ENCODE data around the gene ABHD12B.
"Not testable (repeated sequence)": the region's sequence is repeated elsewhere in the genome, so short reads cannot be mapped to it uniquely, and the experiment has no call there.

Gene ABHD12B

GRCh38 chr14:50936882-50937281 lies 65.0 kb downstream of the ABHD12B start:
- no peak for DNase-seq (ENCODE audit: low read depth)

- no peak for DNase-seq (ENCODE audit: low read depth)
Measured at GRCh38 chr14:50937325-50937724, 65.5 kb downstream of the ABHD12B start.

GRCh38 chr14:50937800-50938199 lies 65.9 kb downstream of the ABHD12B start:
- no peak for DNase-seq (ENCODE audit: low read depth)

GRCh38 chr14:50941151-50941550 lies 69.3 kb downstream of the ABHD12B start:
- DNase-seq (ENCODE audit: low read depth): no peak

GRCh38 chr14:50941638-50942037 lies 69.8 kb downstream of the ABHD12B start:
- not testable (repeated sequence) for DNase-seq (ENCODE audit: low read depth)

- DNase-seq (ENCODE audit: low read depth): no peak
Measured at GRCh38 chr14:50943261-50943942, 71.5 kb downstream of the ABHD12B start.

- DNase-seq (ENCODE audit: low read depth): no peak
Measured at GRCh38 chr14:50943943-50944646, 72.2 kb downstream of the ABHD12B start, which contains the start of gene PYGL. PYGL (minus strand) TSS chr14:50944483; CDS start chr14:50944403, 80 bp downstream.

- no peak for DNase-seq (ENCODE audit: low read depth)
Measured at GRCh38 chr14:50944647-50945413, 73.0 kb downstream of the ABHD12B start.

- no peak for DNase-seq (ENCODE audit: low read depth)
Measured at GRCh38 chr14:50946234-50946935, 74.5 kb downstream of the ABHD12B start.

GRCh38 chr14:50947446-50947845 lies 75.6 kb downstream of the ABHD12B start:
- no peak for DNase-seq (ENCODE audit: low read depth)

GRCh38 chr14:50948205-50948604 lies 76.4 kb downstream of the ABHD12B start:
- no peak for DNase-seq (ENCODE audit: low read depth)

- no peak for DNase-seq (ENCODE audit: low read depth)
Measured at GRCh38 chr14:50951032-50951431, 79.2 kb downstream of the ABHD12B start.

- DNase-seq (ENCODE audit: low read depth): no peak
Measured at GRCh38 chr14:50953502-50953901, 81.6 kb downstream of the ABHD12B start.

Measured in activated gamma-delta T cell treated with anti-CD3 and anti-CD28 coated beads, Interleukin-2, amount 50 U/mL, for 16 hours (primary cell).